ENCODE data around the gene NHLH1. TPM values are rescaled to one million over a fixed set of nuclear protein-coding genes. Genes with fewer than 3 reads are reported as not detected.

NHLH1 gene
- total RNA-seq, 1 experiment from 2014 or later: 0.18 TPM

- DNase-seq (ENCODE audit: low read depth): no peak
Observed at GRCh38 chr1:160358073-160358472, 8.8 kb upstream of the NHLH1 start.

- DNase-seq (ENCODE audit: low read depth): no peak
Observed at GRCh38 chr1:160359559-160360226, 7.2 kb upstream of the NHLH1 start.

DNA sequence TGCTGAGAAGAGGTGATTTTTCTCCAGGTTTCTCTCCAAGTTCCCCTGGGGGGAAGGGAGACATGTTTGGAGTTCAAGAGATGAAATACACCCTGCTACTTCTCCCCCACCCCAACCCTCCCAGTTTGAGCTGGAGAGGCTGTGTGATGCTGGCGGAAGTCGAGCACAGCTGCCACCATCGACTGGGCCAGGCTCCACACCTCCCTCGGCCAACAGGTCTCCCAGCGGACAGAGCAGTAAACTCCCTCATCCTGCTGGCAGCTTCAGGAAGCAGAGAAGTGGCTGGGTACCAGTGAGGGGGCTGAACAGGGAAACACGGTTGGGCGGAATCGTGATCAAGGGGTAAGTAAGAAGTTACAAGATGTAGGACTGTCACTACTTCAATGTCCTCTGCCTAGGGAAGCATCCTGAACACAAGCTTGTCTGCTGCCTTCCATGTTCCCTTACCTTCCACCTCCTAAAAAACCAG lies 6.6 kb upstream of the NHLH1 start:
- no peak for DNase-seq (ENCODE audit: low read depth)

GRCh38 chr1:160361199-160361598 lies 5.7 kb upstream of the NHLH1 start:
- no peak for DNase-seq (ENCODE audit: low read depth)

- DNase-seq (ENCODE audit: low read depth): no peak
Observed at GRCh38 chr1:160361814-160362167, 5.1 kb upstream of the NHLH1 start.

DNA sequence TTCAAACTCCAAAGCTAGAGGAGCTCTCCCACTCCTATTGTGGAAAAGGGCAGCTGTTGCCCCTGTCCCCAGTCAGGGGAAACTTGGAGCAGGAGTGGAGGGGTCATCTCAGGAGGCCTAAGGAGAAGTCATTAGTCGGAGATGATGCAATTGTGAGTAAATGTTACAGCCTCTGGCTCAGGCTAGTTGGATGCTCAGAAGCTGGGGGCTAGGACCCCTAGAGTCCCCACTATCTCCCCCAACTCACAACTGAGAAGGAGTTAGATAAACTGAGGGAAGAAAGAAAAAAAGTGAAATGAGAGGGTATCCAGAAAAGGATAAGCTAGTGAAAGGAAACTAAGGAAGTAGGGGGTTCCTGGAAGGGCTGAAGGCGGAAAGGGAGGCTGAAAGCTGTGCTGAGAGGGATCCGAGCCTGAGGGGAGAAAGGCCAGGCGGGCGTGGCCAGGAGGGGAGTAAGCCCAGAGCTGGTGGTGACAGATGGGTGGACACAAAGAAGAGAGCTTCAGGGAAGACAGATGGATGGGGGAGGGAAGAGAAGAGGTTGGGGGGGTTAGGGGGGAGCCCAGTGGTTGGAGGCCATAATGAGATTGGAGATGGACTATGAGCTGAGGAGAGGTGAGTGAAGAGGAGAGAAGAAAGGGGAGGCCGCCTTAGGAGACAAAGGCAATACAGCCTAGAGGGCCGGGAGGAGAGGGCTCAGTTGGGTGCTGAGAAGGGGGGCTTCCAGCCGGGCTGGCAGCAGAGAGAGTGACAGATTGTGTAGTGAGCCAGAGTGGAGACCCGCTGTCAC lies 4.5 kb upstream of the NHLH1 start:
- DNase-seq (ENCODE audit: low read depth): no peak

DNA sequence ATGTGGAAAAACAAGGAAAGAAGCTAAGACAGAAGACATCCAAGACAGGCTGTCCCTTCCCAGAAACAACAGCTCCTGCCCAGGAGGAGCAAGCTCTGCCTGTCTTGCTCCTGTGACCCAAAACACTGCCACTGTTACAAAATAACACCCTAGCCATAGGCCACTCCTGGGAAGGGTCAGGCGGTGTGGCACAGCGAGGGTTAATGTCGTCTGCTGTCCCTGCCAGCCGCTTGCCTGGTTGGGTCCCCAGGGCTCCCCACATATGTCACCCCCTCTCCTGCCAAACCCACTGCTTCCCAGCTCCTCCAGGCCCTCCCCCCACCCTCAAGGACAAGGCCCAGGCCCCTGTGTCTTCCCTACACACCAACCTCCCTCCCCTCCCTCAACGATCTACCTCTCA lies 3.9 kb upstream of the NHLH1 start:
- no peak for DNase-seq (ENCODE audit: low read depth)

- DNase-seq (ENCODE audit: low read depth): no peak
Observed at GRCh38 chr1:160363951-160364735, 2.7 kb upstream of the NHLH1 start.

GRCh38 chr1:160365325-160365724 lies 1.5 kb upstream of the NHLH1 start:
- DNase-seq (ENCODE audit: low read depth): no peak

- no peak for DNase-seq (ENCODE audit: low read depth)
Observed at GRCh38 chr1:160367516-160367900, 637 bp downstream of the NHLH1 start.

DNA sequence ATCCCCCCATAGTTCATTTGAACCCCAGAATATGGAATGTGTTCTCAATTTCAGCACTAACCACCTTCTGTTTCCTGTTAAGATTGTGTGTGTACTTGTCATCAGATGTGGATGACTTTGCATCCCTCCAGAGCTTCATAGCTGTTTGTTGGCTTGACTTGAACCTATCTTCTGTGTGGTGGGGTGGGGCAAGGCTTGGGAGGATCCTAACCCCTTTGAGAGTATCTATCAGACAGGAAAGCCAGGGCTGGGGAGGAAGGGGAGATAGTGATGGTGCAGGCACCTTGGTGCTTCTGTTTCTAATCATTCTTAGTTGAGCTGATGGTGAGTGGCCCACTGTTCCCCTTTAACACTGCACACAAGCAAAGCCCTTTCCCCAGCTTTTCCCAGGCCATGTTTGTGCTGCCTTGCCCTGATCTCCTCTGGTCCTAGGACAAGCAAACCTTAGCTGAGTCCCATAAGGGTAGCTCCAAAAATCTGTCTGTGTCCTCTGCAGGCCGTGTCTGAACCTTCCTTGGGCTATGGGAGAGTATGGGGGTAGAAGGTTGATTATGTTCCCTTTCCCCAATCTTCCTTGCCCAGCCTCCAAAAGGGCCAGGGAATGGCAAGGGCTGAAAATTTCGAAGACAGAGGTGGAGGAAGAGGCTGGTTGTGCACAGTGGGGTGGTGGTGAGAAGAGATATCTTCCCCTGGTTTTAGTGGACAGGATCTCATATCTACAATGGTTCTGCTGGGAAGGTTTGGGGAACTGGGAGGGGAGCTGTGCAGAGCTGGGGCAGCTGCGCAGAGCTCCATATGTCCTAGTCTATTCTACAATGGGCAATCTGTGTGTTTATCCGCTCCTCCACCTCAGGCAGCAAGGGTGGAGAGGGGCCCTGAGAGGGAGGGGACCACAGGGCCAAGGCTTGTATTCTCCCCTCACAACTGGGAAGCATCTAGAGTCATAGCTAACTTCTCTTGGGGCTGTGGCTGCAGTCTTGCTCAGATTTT lies 1.4 kb downstream of the NHLH1 start:
- no peak for DNase-seq (ENCODE audit: low read depth)

- no peak for DNase-seq (ENCODE audit: low read depth)
Observed at GRCh38 chr1:160369087-160369486, 2.2 kb downstream of the NHLH1 start.

GRCh38 chr1:160370561-160371345 lies 3.9 kb downstream of the NHLH1 start:
- DNase-seq (ENCODE audit: low read depth): no peak

DNA sequence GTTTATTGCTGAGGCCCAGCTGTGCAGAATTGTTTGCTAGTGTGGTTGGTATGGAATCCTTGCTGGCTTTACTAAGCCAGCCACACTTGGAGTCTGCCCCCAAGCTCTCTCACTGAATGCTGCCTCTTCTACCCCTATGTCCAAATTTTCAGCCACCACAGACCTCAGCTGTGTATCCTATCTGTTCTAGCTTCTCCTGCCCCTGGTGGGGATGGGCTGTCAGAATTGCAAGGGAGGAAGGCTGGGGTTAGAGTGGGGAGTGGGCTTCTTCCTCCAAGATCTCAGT lies 4.4 kb downstream of the NHLH1 start:
- DNase-seq (ENCODE audit: low read depth): no peak

- no peak for DNase-seq (ENCODE audit: low read depth)
Observed at GRCh38 chr1:160371756-160372155, 4.9 kb downstream of the NHLH1 start.

- no peak for DNase-seq (ENCODE audit: low read depth)
Observed at GRCh38 chr1:160373696-160374095, 6.8 kb downstream of the NHLH1 start.

GRCh38 chr1:160374306-160375110 lies 7.6 kb downstream of the NHLH1 start:
- peak; percentile 14 for DNase-seq (ENCODE audit: low read depth)

DNA sequence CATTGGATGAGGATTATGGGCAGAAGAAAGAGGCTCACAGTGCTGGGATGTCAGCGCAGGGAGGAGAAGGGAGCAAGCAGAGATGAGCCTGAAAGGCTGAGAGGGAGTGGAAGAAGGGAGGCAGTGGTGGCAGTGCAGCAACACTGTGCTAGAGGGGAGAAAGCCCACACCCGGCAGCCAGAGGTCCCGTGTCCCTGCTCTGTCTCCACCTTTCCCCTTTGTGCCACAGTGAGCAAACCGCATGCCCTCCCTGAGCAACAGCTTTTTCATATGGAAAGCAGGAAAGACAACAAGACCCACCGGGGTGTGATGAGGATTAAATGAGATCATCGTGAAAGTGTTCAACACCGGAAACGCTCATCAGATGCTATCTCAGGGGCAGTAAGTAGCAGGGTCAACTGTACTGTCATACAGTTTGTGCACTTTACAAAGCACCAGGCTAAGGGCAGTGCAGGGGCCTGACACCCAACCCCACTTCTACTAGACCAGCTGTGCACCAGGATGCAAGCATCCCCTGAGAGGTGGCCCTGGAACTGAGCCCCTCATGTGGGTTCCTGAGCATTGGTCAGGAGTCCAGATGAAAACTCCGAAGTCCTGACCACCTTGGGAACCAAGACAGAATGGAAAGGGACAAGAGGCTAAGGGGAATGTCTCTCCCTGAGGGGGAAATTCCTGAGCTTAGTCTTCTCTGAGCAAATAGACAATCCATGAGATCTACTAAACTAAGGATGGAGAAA lies 9.1 kb downstream of the NHLH1 start:
- DNase-seq (ENCODE audit: low read depth): peak; percentile 62

All from HT1080 (cell line).